Activated T-helper 9 cell treated with anti-CD3 and anti-CD28 coated beads, Interleukin-2, amount 50 U/mL, for 16 hours (primary cell): ENCODE results near the gene MGST3.
"Not testable (repeated sequence)": the region's sequence is repeated elsewhere in the genome, so short reads cannot be mapped to it uniquely, and the experiment has no call there.

Experiments
- DNase-seq: peaks from one replicate; pipeline ENCODE4 v3.0.0-alpha.2; 2020; ENCODE audit warnings: low read depth

MGST3 gene

GRCh38 chr1:165658766-165659580, 27.9 kb downstream of the MGST3 start:
- DNase-seq: not testable (repeated sequence)

- DNase-seq: no peak
Measured at GRCh38 chr1:165659581-165659895, 28.5 kb downstream of the MGST3 start.

GRCh38 chr1:165661703-165662102, 30.7 kb downstream of the MGST3 start:
- DNase-seq: no peak

- DNase-seq: no peak
Measured at GRCh38 chr1:165662186-165662585, 31.2 kb downstream of the MGST3 start.

GRCh38 chr1:165666152-165666825, 35.3 kb downstream of the MGST3 start:
- no peak for DNase-seq

- DNase-seq: no peak
Measured at GRCh38 chr1:165668184-165668583, 37.1 kb downstream of the MGST3 start.

- DNase-seq: no peak
Measured at GRCh38 chr1:165671526-165671925, 40.5 kb downstream of the MGST3 start.

- no peak for DNase-seq
Measured at GRCh38 chr1:165674599-165674998, 43.6 kb downstream of the MGST3 start.

GRCh38 chr1:165675794-165676193, 44.8 kb downstream of the MGST3 start:
- DNase-seq: no peak

- DNase-seq: no peak
Measured at GRCh38 chr1:165678509-165678908, 47.5 kb downstream of the MGST3 start.

- DNase-seq: no peak
Measured at GRCh38 chr1:165679282-165680036, 48.4 kb downstream of the MGST3 start.

- no peak for DNase-seq
Measured at GRCh38 chr1:165680303-165680702, 49.3 kb downstream of the MGST3 start.

- DNase-seq: not testable (repeated sequence)
Measured at GRCh38 chr1:165680773-165681172, 49.7 kb downstream of the MGST3 start.

GRCh38 chr1:165683848-165684485, 52.9 kb downstream of the MGST3 start:
- no peak for DNase-seq

GRCh38 chr1:165686121-165686970, 55.3 kb downstream of the MGST3 start:
- DNase-seq: no peak

- no peak for DNase-seq
Measured at GRCh38 chr1:165686971-165687433, 56.0 kb downstream of the MGST3 start.

- no peak for DNase-seq
Measured at GRCh38 chr1:165688046-165688445, 57.0 kb downstream of the MGST3 start.

GRCh38 chr1:165695031-165695430, 64.0 kb downstream of the MGST3 start:
- no peak for DNase-seq

- DNase-seq: no peak
Measured at GRCh38 chr1:165696625-165697100, 65.6 kb downstream of the MGST3 start.

GRCh38 chr1:165697491-165697880, 66.5 kb downstream of the MGST3 start:
- DNase-seq: no peak
